Gastrocnemius medialis (tissue), 4 donors: ENCODE measurements around the gene TANGO2. TPM values are rescaled to one million over a fixed set of nuclear protein-coding genes. Genes with fewer than 3 reads are reported as not detected.

Source experiments
- ATAC-seq, 2 donors: fragments of 150-250 bp; one replicate each; pipeline ENCODE4 v1.9.1; 2016
- DNase-seq, 2 donors: peaks; one replicate each; pipeline ENCODE4 v3.0.0-alpha.2; 2019
- H3K27ac ChIP-seq, 4 donors: fragments of 200-600 bp; sonication (generic); 1 replicate in 1 of 4; 2 replicates in 3 of 4; pipeline ENCODE4 v1.5.1; 2016 to 2018; ENCODE audit warnings: mild to moderate bottlenecking in 2 of 4, moderate library complexity in 1 of 4
- H3K27me3 ChIP-seq, 3 donors: fragments of 200-600 bp; sonication (generic) in 2 of 3; 1 replicate in 1 of 3; 2 replicates in 2 of 3; pipeline versions ENCODE4 v1.5.1 to v1.6.0; 2016 to 2019; ENCODE audit warnings: mild to moderate bottlenecking in 1 of 3, moderate library complexity in 1 of 3
- H3K36me3 ChIP-seq, 2 donors: fragments of 200-600 bp; sonication (generic) in 1 of 2; one replicate each; pipeline ENCODE4 v1.5.1; 2017 to 2018
- H3K4me1 ChIP-seq, 2 donors: fragments of 200-600 bp; sonication (generic) in 1 of 2; one replicate each; pipeline ENCODE4 v1.5.1; 2016 to 2017; ENCODE audit warnings: mild to moderate bottlenecking in 2 of 2
- H3K4me3 ChIP-seq, 4 donors: fragments of 200-600 bp; sonication (generic) in 3 of 4; 1 replicate in 1 of 4; 2 replicates in 3 of 4; pipeline ENCODE4 v1.5.1; 2016 to 2019; ENCODE audit warnings: mild to moderate bottlenecking in 2 of 4
- H3K9me3 ChIP-seq, 3 donors: fragments of 200-600 bp; sonication (generic) in 2 of 3; 1 replicate in 1 of 3; 2 replicates in 2 of 3; pipeline ENCODE4 v1.5.1; 2016 to 2019
- POLR2A ChIP-seq, 2 donors: fragments of 450-650 bp; IDR thresholded peaks; one replicate each; pipeline ENCODE4 v1.6.1; 2017; ENCODE audit warnings: antibody characterized with exemption in 2 of 2, mild to moderate bottlenecking in 2 of 2, moderate library complexity in 2 of 2
- in situ Hi-C, 4 donors: fragments of 200-750 bp; cut with MboI; loops; one replicate each; pipeline versions ENCODE4 v1.15.0 to v1.8.0; 2017; ENCODE audit warnings: low sequenced_read_pairs in 4 of 4
- intact Hi-C: fragments of 100-400 bp; cut with DNase I; formaldehyde crosslinking; loops from one replicate; pipeline ENCODE4 v1.15.1; 2023; ENCODE audit warnings: low total_unique reads
- microRNA counts, 2 donors: library from miRNA; unstranded; fragments of <30 nt; microRNA quantifications; one replicate each; lab custom pipeline; 2016
- microRNA-seq, 2 donors: library from miRNA; unstranded; fragments of <30 nt; microRNA quantifications; one replicate each; pipeline ENCODE4, GENCODE V29; 2016; ENCODE audit warnings: borderline replicate concordance in 2 of 2
- total RNA-seq, 4 donors: library from RNA; depleted of rRNA; stranded (reverse); fragments of >200 nt; gene quantifications; one replicate each; pipeline versions ENCODE4 v1.1.0 to v1.2.3, GENCODE V29; 2016
- TF ChIP-seq, protein P1 (sequence below), 5 experiments: fragments of 450-650 bp in 3 of 5; fragments of 200-600 bp in 2 of 5; sonication (generic) in 2 of 5; IDR thresholded peaks in 4 of 5; conservative IDR thresholded peaks in 1 of 5; 1 replicate in 4 of 5; 2 replicates in 1 of 5; pipeline ENCODE4 v1.5.1; 2016 to 2019; ENCODE audit warnings: antibody characterized with exemption in 5 of 5, mild to moderate bottlenecking in 3 of 5, moderate library complexity in 3 of 5

Gene TANGO2
- total RNA-seq, 4 donors from 2014 or later = 43.0 to 115 (median 52.5) TPM

DNA sequence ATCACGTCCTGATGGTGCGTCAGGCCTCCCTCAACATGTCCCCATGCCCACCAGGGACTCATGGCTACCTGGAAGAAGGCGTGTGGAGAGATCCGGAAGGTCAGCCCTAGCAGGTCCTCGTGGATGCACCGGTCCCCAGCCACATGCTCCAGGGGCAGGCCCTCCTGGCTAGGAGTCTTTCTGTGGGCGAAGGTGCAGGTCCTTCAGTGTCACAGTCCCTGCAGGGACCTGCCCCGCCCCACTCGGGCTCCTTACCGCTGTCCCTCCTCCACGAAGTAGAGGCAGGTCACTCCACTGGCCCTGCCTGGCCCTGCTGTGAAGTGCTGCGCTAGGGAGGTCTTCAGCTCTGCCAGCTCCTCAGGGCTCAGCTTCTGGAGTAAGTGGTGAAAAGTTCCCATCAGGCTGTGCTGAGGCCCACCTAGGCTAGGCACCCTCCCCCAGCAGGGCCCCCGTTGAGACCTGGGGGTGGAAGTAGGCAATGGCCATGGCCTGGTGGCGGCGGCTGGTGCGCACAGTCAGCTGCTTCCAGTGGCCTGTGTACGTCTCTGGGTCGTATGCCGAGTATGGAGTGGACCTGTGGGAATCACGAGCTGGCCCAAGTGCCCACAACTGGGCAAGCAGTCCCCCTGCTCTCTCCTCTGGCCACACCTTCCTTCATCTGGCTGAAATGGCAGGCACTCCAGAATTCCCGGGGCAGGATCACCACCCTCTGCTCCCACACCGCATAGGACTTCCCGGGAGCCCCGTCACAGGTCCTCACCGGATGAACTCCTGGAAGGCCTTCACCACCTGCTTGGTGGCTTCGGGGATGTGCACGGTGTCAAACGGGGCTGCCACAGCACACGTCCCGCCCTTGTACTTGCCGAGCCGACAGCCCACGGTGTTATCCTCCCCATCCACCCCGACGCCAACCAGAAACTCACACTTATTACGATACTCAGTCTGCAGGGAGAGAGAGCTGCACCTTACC, 93.9 kb downstream of the TANGO2 start:
- DNase-seq (no peak), ATAC-seq (no peak)
- Histone ChIP-seq H3K36me3 (peaks cover 0 to 39% of the 10 kb centered on the region in 2 donors), H3K9me3 (no peaks in the 10 kb centered on the region), H3K27me3 (no peaks in the 10 kb centered on the region), H3K27ac (peak overlapping the region; percentile 94 to 99 (median 96)), H3K4me3 (no peak overlapping the region), H3K4me1 (peaks cover 28 to 43% of the 10 kb centered on the region in 2 donors)
- intact Hi-C loops = loop anchor here (5.0 kb wide), 2 partner anchors 92 to 132 kb away; partner anchors contain the start of gene TANGO2
- in situ Hi-C loops = no loop called here
- TF ChIP-seq, protein P1, sequence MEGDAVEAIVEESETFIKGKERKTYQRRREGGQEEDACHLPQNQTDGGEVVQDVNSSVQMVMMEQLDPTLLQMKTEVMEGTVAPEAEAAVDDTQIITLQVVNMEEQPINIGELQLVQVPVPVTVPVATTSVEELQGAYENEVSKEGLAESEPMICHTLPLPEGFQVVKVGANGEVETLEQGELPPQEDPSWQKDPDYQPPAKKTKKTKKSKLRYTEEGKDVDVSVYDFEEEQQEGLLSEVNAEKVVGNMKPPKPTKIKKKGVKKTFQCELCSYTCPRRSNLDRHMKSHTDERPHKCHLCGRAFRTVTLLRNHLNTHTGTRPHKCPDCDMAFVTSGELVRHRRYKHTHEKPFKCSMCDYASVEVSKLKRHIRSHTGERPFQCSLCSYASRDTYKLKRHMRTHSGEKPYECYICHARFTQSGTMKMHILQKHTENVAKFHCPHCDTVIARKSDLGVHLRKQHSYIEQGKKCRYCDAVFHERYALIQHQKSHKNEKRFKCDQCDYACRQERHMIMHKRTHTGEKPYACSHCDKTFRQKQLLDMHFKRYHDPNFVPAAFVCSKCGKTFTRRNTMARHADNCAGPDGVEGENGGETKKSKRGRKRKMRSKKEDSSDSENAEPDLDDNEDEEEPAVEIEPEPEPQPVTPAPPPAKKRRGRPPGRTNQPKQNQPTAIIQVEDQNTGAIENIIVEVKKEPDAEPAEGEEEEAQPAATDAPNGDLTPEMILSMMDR (IDR thresholded peaks at IDR 0.05 in 4 of 5, conservative IDR thresholded peaks at IDR 0.05 in 1 of 5) = no peak
- no peak for TF ChIP-seq POLR2A (IDR thresholded peaks at IDR 0.05)

DNA sequence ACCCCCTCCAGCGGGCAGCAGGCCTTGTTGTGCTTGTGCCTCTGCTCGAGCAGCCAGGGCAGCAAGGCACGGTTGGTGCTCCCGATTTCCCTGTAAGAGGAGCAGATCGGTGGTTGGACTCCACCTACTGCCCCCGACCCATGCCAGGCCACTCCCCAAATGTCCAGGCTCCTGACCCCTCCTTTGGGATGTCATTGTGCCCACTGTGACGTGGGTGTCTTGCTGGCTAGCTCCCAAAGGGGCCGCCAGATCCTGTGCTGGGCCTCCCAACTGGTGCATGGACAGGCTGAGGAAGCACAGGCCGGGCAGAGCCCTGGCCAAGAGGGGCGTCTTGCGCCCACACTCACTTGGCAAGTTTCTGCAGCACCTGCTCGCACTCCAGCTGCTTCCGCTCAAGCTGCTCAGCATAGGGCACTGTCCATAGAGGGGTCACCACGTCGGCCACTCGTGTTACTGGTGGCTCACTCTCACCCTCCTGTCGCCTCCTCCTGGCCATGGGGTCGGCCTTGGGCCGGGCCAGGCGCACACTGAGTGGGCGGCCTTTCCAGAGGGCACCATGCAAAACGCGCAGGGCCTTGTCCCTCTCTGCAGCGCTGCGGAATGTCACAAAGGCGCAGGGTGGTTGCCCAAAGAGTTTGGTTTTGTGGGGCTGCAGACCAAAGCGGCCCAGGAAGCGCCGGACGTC, 94.9 kb downstream of the TANGO2 start, which contains the start of gene RANBP1:
TSS of gene RANBP1 (plus strand) at position 414 of the 685 bp plus-strand sequence. CDS start at position 495, 81 bp downstream.
- no peak for ATAC-seq

DNA sequence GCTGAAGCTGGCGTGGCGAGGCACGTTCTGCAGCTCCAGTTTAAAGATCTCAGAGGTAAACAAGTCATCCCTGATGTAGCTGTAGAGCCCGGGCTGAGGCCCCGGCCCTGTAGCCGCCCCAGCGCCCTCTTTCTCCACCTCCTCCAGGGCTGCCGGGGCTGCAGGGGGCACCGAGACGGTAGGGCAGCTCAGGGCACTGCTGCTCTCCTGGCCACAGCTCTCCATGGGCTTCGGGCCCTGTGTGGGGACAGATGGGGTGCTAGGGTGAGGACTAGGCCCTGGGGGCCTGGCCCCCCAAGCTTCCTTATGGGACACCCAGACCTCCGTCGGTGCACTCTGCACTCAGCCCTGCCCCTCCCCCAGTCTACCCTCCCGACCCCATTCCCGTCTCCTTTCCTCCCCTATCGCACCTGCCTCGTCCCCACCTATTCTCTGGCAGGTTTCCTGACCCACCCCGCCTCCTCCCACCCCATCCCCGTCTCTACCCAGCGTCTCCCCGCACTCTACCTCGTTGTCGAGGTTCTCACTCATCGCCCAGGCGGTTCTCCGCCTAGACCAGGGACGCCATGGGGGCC, 95.6 kb downstream of the TANGO2 start:
- DNase-seq = no peak
- peaks cover 28 to 40% of the 10 kb centered on the region in 2 donors for H3K4me1 ChIP-seq
- intact Hi-C loops = loop anchor here (5.0 kb wide), 2 partner anchors 94 to 134 kb away; partner anchors contain the start of gene TANGO2
- H3K27ac ChIP-seq = peak overlapping the region; percentile 94 to 99 (median 96)
- H3K36me3 ChIP-seq = peaks cover 0 to 42% of the 10 kb centered on the region in 2 donors
- no peaks in the 10 kb centered on the region for H3K27me3 ChIP-seq
- no peaks in the 10 kb centered on the region for H3K9me3 ChIP-seq
- ATAC-seq = peak; percentile 2 to 3
- in situ Hi-C loops = no loop called here
- peak overlapping the region; percentile 79 to 97 (median 86) for H3K4me3 ChIP-seq
- no peak for TF ChIP-seq POLR2A (IDR thresholded peaks at IDR 0.05)
- TF ChIP-seq, protein P1 (IDR thresholded peaks at IDR 0.05 in 4 of 5, conservative IDR thresholded peaks at IDR 0.05 in 1 of 5) = no peak

More for the DNA sequence above, 94.9 kb downstream of the TANGO2 start, which contains the start of gene RANBP1:
- no peak for TF ChIP-seq POLR2A (IDR thresholded peaks at IDR 0.05)
- TF ChIP-seq, protein P1 (IDR thresholded peaks at IDR 0.05 in 4 of 5, conservative IDR thresholded peaks at IDR 0.05 in 1 of 5) = no peak
- H3K27me3 ChIP-seq = no peaks in the 10 kb centered on the region
- peak within 1 kb of the TSS; percentile 79 to 97 (median 86) for H3K4me3 ChIP-seq
- H3K9me3 ChIP-seq = no peaks in the 10 kb centered on the region
- no peak for DNase-seq
- H3K36me3 ChIP-seq = peaks cover 0 to 38% of the 10 kb centered on the region in 2 donors
- H3K4me1 ChIP-seq = peaks cover 28 to 43% of the 10 kb centered on the region in 2 donors
- in situ Hi-C loops = no loop called here
- H3K27ac ChIP-seq = peak within 1 kb of the TSS; percentile 94 to 99 (median 96)
- intact Hi-C loops = loop anchor here (5.0 kb wide), 2 partner anchors 94 to 134 kb away; partner anchors contain the start of gene TANGO2

MicroRNA genes within 50 kb of the gene (microRNA counts, 767-probe panel; counts per million panel counts)
- microRNA hsa-miR-1306-3p (lab: Ali Mortazavi, UCI) (356 to 448 counts per million in 2 donors), microRNA hsa-miR-185-5p (lab: Ali Mortazavi, UCI) (356 to 448 counts per million in 2 donors)

Small RNA genes lying within 50 kb of the gene (microRNA-seq; reads per million reads assigned to microRNA genes)
- gene MIR185 (426 to 461 reads per million in 2 donors), gene MIR6816 (0 reads per million in 2 donors)

Other genes with a start within 250 kb of the TANGO2 start
- 1 to 10 TPM; 4.4 to 9.6 (median 6.7) TPM for gene GNB1L, start 166.2 kb upstream of the TANGO2 start, total RNA-seq
- 10 to 100 TPM in 1 of 4 donors, 1 to 10 TPM in 3; 3.5 to 12.8 (median 5.0) TPM for gene RTL10, start 166.2 kb upstream of the TANGO2 start, total RNA-seq
- 100 to 1,000 TPM; 154 to 255 (median 223) TPM for gene COMT, start 79.3 kb upstream of the TANGO2 start, total RNA-seq
- 10 to 100 TPM in 3 of 4 donors, 1 to 10 TPM in 1; 9.0 to 18.0 (median 14.4) TPM for gene TXNRD2, start 79.3 kb upstream of the TANGO2 start, total RNA-seq
- 10 to 100 TPM in 3 of 4 donors, 1 to 10 TPM in 1; 6.9 to 19.6 (median 18.0) TPM for gene ARVCF, start 4.3 kb upstream of the TANGO2 start, total RNA-seq
- 10 to 100 TPM in 2 of 4 donors, 1 to 10 TPM in 2; 5.2 to 16.5 (median 11.2) TPM for gene DGCR8, start 59.1 kb downstream of the TANGO2 start, total RNA-seq
- 100 to 1,000 TPM in 2 of 4 donors, 10 to 100 TPM in 2; 79.4 to 147 (median 120) TPM for gene RANBP1, start 95.0 kb downstream of the TANGO2 start, total RNA-seq
- 10 to 100 TPM; 16.9 to 38.0 (median 28.2) TPM for gene TRMT2A, start 96.1 kb downstream of the TANGO2 start, total RNA-seq
- gene ZDHHC8, start 110.7 kb downstream of the TANGO2 start, total RNA-seq = 10 to 100 TPM in 3 of 4 donors, 1 to 10 TPM in 1; 7.3 to 15.8 (median 12.8) TPM
- gene CCDC188, start 129.9 kb downstream of the TANGO2 start, total RNA-seq = 1 to 10 TPM in 1 of 4 donors, under 1 TPM in 1, not detected in 2; 0.82 to 3.5 TPM
- gene RTN4R, start 247.2 kb downstream of the TANGO2 start, total RNA-seq = under 1 TPM in 2 of 4 donors, not detected in 2; 0.29 to 0.75 TPM